MM.1S (cell line): ENCODE results near the gene NDUFAF8.

Experiments used
- DNase-seq: peaks from one replicate; pipeline ENCODE4 v3.0.0-alpha.2; 2015
- H2AFZ ChIP-seq: fragments of 300-600 bp; sonication (generic); 2 replicates; pipeline ENCODE4 v1.6.0; 2016; ENCODE audit warnings: antibody characterized with exemption, low read length
- H3F3A ChIP-seq: fragments of 300-600 bp; sonication (generic); 2 replicates; pipeline ENCODE4 v1.6.1; 2016; ENCODE audit warnings: mild to moderate bottlenecking, antibody characterized with exemption, low read length, moderate library complexity, mixed read lengths; ENCODE audit not compliant: insufficient read depth
- H3K27ac ChIP-seq: fragments of 300-600 bp; sonication (generic); 2 replicates; pipeline ENCODE4 v1.5.1; 2016; ENCODE audit warnings: mild to moderate bottlenecking, low read length
- H3K27me3 ChIP-seq: fragments of 300-600 bp; sonication (generic); replicated peaks from 2 replicates; pipeline ENCODE4 v1.6.0; 2016; ENCODE audit warnings: low read length; ENCODE audit not compliant: insufficient read depth
- H3K36me3 ChIP-seq: fragments of 300-600 bp; sonication (generic); replicated peaks from 2 replicates; pipeline ENCODE4 v1.6.1; 2016; ENCODE audit warnings: mild to moderate bottlenecking, low read length, mixed read lengths; ENCODE audit not compliant: insufficient read depth
- H3K4me1 ChIP-seq: fragments of 300-600 bp; sonication (generic); 2 replicates; pipeline ENCODE4 v1.6.1; 2016; ENCODE audit warnings: low read length, mixed read lengths
- H3K4me2 ChIP-seq: fragments of 300-600 bp; sonication (generic); 2 replicates; pipeline ENCODE4 v1.6.0; 2016; ENCODE audit warnings: low read depth, low read length
- H3K4me3 ChIP-seq: fragments of 300-600 bp; sonication (generic); 2 replicates; pipeline ENCODE4 v1.5.1; 2016; ENCODE audit warnings: low read length, mixed read lengths
- H3K79me2 ChIP-seq: fragments of 300-600 bp; sonication (generic); 2 replicates; pipeline ENCODE4 v1.6.1; 2016; ENCODE audit warnings: mixed run types, low read length, mixed read lengths
- H3K9ac ChIP-seq: fragments of 300-600 bp; sonication (generic); 2 replicates; pipeline ENCODE4 v1.6.1; 2016; ENCODE audit warnings: low read length, mixed read lengths
- H3K9me2 ChIP-seq: fragments of 300-600 bp; sonication (generic); replicated peaks from 2 replicates; pipeline ENCODE4 v1.6.1; 2016; ENCODE audit warnings: mild to moderate bottlenecking, low read length, mixed read lengths; ENCODE audit not compliant: insufficient read depth
- H3K9me3 ChIP-seq: fragments of 300-600 bp; sonication (generic); replicated peaks from 2 replicates; pipeline ENCODE4 v1.6.1; 2016; ENCODE audit warnings: mild to moderate bottlenecking, low read length, mixed read lengths; ENCODE audit not compliant: insufficient read depth
- H4K20me1 ChIP-seq: fragments of 300-600 bp; sonication (generic); 2 replicates; pipeline ENCODE4 v1.6.1; 2016; ENCODE audit warnings: mild to moderate bottlenecking, low read length, moderate library complexity, mixed read lengths; ENCODE audit not compliant: insufficient read depth
- EZH2 ChIP-seq: fragments of 300-600 bp; sonication (generic); optimal IDR thresholded peaks from 2 replicates; pipeline ENCODE3; 2017; ENCODE audit warnings: low read depth, mild to moderate bottlenecking, antibody characterized with exemption, low read length, mixed read lengths
- EZH2phosphoT487 ChIP-seq: fragments of 300-600 bp; sonication (generic); IDR thresholded peaks from 2 replicates; pipeline ENCODE4 v1.6.1; 2018; ENCODE audit warnings: antibody characterized with exemption, low read length
- TF ChIP-seq, protein P1 (sequence below): fragments of 300-600 bp; sonication (generic); IDR thresholded peaks from 2 replicates; pipeline ENCODE4 v1.5.1; 2016; ENCODE audit warnings: antibody characterized with exemption, low read length, mixed read lengths

Gene NDUFAF8

DNA sequence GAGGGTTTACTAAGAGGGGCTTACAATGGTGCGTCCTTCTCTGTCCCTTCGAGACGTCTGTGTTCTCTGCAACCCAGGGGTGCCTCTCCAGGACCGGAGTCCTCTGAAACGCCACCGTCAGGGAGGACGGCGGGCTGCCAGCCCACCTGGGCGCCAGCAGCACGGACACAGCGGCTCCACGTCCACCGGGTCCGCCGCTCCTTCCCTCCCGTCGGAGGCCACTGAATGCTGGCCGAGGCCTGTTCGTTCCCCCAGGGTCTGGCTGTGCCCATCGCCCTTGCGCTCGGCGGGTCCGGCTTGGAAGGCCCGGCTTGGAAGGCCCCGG, 666 bp upstream of the NDUFAF8 start:
- Histone ChIP-seq H4K20me1 (no peaks in the 10 kb centered on the region), H3K36me3 (no peaks in the 10 kb centered on the region), H3K79me2 (peaks cover 69% of the 10 kb centered on the region), H3K4me1 (peaks cover 6% of the 10 kb centered on the region), H3K4me3 (peak overlapping the region; percentile 99), H2AFZ (peak overlapping the region; percentile 87), H3K4me2 (peak overlapping the region; percentile 91), H3K9ac (peak overlapping the region; percentile 92), H3K9me2 (no peaks in the 10 kb centered on the region), H3F3A (peaks cover 5% of the 10 kb centered on the region; the same call in 1 of the 2 replicates), H3K9me3 (no peaks in the 10 kb centered on the region), H3K27me3 (no peaks in the 10 kb centered on the region), H3K27ac (no peak overlapping the region)
- TF ChIP-seq, protein P1, sequence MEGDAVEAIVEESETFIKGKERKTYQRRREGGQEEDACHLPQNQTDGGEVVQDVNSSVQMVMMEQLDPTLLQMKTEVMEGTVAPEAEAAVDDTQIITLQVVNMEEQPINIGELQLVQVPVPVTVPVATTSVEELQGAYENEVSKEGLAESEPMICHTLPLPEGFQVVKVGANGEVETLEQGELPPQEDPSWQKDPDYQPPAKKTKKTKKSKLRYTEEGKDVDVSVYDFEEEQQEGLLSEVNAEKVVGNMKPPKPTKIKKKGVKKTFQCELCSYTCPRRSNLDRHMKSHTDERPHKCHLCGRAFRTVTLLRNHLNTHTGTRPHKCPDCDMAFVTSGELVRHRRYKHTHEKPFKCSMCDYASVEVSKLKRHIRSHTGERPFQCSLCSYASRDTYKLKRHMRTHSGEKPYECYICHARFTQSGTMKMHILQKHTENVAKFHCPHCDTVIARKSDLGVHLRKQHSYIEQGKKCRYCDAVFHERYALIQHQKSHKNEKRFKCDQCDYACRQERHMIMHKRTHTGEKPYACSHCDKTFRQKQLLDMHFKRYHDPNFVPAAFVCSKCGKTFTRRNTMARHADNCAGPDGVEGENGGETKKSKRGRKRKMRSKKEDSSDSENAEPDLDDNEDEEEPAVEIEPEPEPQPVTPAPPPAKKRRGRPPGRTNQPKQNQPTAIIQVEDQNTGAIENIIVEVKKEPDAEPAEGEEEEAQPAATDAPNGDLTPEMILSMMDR: no peak
- TF ChIP-seq EZH2phosphoT487: no peak
- TF ChIP-seq EZH2: no peak
- DNase-seq: no peak

DNA sequence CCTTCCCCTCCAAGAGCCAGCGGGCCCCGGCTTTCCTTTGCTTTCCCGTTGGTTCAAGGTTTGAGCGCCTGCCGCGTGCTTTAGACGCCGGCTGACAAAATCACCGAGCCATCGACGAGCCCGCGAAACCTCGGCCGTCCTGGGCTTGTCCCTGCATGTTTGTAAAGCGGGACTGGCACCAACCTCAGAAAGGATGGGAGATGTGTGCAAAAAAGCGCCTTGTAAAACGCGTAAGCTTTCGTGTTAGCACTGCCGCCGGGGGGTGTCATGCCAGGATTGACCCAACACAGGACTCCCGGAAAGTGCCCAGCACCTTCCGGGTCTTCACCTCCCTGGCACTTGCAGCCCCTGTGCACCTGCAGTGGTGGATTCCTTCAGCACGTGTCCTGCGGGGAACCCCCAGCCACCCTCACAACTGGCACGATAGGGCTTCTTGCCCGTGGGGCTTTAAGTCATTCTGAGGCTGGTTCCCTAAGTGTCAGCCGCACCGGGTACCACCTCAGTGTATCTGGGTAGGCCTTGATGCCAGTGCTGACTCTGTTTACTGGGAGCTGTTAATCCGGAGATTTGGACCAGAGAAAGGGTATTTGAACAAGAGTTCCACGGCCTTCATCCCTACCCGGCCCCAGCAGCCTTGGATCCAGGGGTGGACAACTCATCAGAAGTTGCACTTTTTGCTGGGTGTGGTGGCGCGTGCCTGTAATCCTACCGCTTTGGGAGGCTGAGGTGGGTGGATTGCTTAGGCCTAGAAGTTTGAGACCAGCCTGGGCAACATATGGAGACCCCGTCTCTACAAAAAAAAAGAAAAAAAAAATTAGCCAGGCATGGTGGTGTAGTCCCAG, 817 bp downstream of the NDUFAF8 start:
- Histone ChIP-seq H3K4me1 (peaks cover 6% of the 10 kb centered on the region), H3K27ac (peak overlapping the region; percentile 57), H3K9me2 (no peaks in the 10 kb centered on the region), H3K9me3 (no peaks in the 10 kb centered on the region), H3F3A (peaks cover 6% of the 10 kb centered on the region), H3K9ac (peak overlapping the region; percentile 79), H4K20me1 (no peaks in the 10 kb centered on the region), H3K4me2 (peak overlapping the region; percentile 84), H3K4me3 (peak overlapping the region; percentile 77), H2AFZ (peak overlapping the region; percentile 45), H3K79me2 (peaks cover 69% of the 10 kb centered on the region), H3K36me3 (no peaks in the 10 kb centered on the region), H3K27me3 (no peaks in the 10 kb centered on the region)
- DNase-seq: peak; percentile 84
- TF ChIP-seq EZH2: no peak
- TF ChIP-seq EZH2phosphoT487: no peak
- TF ChIP-seq, protein P1: no peak

DNA sequence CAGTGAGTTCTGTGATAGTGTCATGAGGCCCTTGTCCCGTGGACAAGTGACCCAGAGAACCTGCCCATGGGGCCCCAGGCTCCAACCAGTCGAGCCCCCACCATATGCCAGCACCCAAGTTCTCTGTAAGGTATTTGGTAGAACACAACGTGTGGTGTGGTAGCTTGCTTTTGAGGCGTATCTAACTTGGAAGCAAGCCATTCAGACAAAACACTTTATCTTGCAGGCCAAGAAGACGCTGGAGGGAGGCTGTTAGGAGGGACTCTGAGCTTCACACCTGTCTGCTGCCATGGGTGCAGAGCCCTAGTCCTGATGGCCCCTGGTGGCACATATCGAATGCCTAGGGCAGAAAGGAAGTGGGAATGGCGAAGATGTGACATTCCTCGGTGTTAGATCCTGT, 1.6 kb downstream of the NDUFAF8 start:
- no peak overlapping the region for H3K27ac ChIP-seq
- H3K4me1 ChIP-seq: peaks cover 6% of the 10 kb centered on the region
- H2AFZ ChIP-seq: no peak overlapping the region
- H3K9me2 ChIP-seq: no peaks in the 10 kb centered on the region
- H3F3A ChIP-seq: peaks cover 9% of the 10 kb centered on the region
- H3K4me2 ChIP-seq: peak overlapping the region; percentile 84; the same call in 1 of the 2 replicates
- TF ChIP-seq, protein P1: no peak
- TF ChIP-seq EZH2phosphoT487: no peak
- TF ChIP-seq EZH2: no peak
- no peaks in the 10 kb centered on the region for H3K36me3 ChIP-seq
- no peaks in the 10 kb centered on the region for H4K20me1 ChIP-seq
- peaks cover 62% of the 10 kb centered on the region for H3K79me2 ChIP-seq
- DNase-seq: no peak
- H3K9ac ChIP-seq: no peak overlapping the region
- no peak overlapping the region for H3K4me3 ChIP-seq
- no peaks in the 10 kb centered on the region for H3K27me3 ChIP-seq
- no peaks in the 10 kb centered on the region for H3K9me3 ChIP-seq
